GM13977 (cell line): Measurements from ENCODE around the gene PRDM2.

Experiments used
- DNase-seq: peaks from one replicate; pipeline ENCODE4 v3.0.0; 2012; ENCODE audit warnings: low spot score
- in situ Hi-C: fragments of 300-500 bp; cut with MboI; formaldehyde crosslinking; loops from one replicate; pipeline ENCODE4 v1.12.0; 2022; ENCODE audit warnings: low sequenced_read_pairs, low pct_unique_long_range_greater_than_20kb, mixed read lengths, inconsistent platforms; ENCODE audit not compliant: unreplicated experiment
- TF ChIP-seq, protein P1 (sequence below): IDR thresholded peaks from 2 replicates; pipeline ENCODE4 v1.5.1; 2012; ENCODE audit warnings: mild to moderate bottlenecking, control low read depth; ENCODE audit not compliant: insufficient read depth; ENCODE audit errors: extremely low read depth, missing control alignments

Gene PRDM2

GRCh38 chr1:13753636-13754402, 53.8 kb downstream of the PRDM2 start:
- in situ Hi-C loops, result no loop called here

GRCh38 chr1:13754510-13755103, 54.6 kb downstream of the PRDM2 start:
- no peak for DNase-seq
- in situ Hi-C loops, result no loop called here
- TF ChIP-seq, protein P1, sequence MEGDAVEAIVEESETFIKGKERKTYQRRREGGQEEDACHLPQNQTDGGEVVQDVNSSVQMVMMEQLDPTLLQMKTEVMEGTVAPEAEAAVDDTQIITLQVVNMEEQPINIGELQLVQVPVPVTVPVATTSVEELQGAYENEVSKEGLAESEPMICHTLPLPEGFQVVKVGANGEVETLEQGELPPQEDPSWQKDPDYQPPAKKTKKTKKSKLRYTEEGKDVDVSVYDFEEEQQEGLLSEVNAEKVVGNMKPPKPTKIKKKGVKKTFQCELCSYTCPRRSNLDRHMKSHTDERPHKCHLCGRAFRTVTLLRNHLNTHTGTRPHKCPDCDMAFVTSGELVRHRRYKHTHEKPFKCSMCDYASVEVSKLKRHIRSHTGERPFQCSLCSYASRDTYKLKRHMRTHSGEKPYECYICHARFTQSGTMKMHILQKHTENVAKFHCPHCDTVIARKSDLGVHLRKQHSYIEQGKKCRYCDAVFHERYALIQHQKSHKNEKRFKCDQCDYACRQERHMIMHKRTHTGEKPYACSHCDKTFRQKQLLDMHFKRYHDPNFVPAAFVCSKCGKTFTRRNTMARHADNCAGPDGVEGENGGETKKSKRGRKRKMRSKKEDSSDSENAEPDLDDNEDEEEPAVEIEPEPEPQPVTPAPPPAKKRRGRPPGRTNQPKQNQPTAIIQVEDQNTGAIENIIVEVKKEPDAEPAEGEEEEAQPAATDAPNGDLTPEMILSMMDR, result no peak

More at GRCh38 chr1:13753636-13754402, 53.8 kb downstream of the PRDM2 start:
- TF ChIP-seq, protein P1, result no peak
- DNase-seq, result peak; percentile 39

GRCh38 chr1:13756557-13757315, 56.7 kb downstream of the PRDM2 start:
- no peak for DNase-seq
- TF ChIP-seq, protein P1, result no peak
- in situ Hi-C loops, result no loop called here

DNA sequence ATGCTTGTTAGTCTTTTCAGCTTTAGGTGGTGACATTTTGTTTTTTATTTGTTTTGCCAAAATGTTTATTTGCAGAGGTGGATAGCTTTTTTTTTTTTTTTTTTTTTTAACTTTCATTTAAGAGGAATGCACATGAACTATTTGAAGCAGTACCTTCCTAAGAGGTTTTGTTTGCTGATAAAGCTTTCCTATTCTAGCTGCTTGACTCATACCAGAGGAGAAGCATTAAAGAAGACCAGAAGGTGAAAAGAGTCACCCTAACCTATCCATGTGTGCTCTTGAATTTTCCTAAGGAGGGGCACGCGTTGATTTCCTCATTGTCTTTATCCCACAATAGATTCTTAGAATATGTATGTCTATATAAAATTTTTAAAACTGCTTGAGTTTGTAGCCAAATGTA, 57.7 kb downstream of the PRDM2 start:
- TF ChIP-seq, protein P1, result no peak
- in situ Hi-C loops, result no loop called here
- no peak for DNase-seq

GRCh38 chr1:13759072-13759471, 59.1 kb downstream of the PRDM2 start:
- in situ Hi-C loops, result no loop called here
- no peak for DNase-seq
- TF ChIP-seq, protein P1, result no peak

- no peak for DNase-seq
- TF ChIP-seq, protein P1, result no peak
- in situ Hi-C loops, result no loop called here
Observed at GRCh38 chr1:13760340-13760739, 60.4 kb downstream of the PRDM2 start.
